Smooth muscle cell (in vitro differentiated cells): ENCODE measurements around the gene LAMC2. TPM values are rescaled to one million over a fixed set of nuclear protein-coding genes. Genes with fewer than 3 reads are reported as not detected.

Experiments
- DNase-seq: peaks from one replicate; lab custom pipeline; 2025; ENCODE audit not compliant: unreplicated experiment; lab: John Stamatoyannopoulos, UW
- H2AFZ ChIP-seq: fragments of 200-600 bp; sonication (generic); 2 replicates; pipeline ENCODE4 v1.6.0; 2016; ENCODE audit warnings: antibody characterized with exemption, low read depth, mild to moderate bottlenecking
- H3F3A ChIP-seq: fragments of 200-600 bp; sonication (generic); 2 replicates; pipeline ENCODE4 v1.6.0; 2017; ENCODE audit warnings: antibody characterized with exemption, low read depth
- H3K27ac ChIP-seq: fragments of 200-600 bp; sonication (generic); 2 replicates; pipeline ENCODE4 v1.5.1; 2016; ENCODE audit warnings: low read depth, mild to moderate bottlenecking
- H3K27me3 ChIP-seq: fragments of 200-600 bp; sonication (generic); 2 replicates; pipeline ENCODE4 v1.6.1; 2016; ENCODE audit warnings: low read depth, mild to moderate bottlenecking
- H3K36me3 ChIP-seq: fragments of 200-600 bp; sonication (generic); 2 replicates; pipeline ENCODE4 v1.5.1; 2016; ENCODE audit warnings: low read depth
- H3K4me1 ChIP-seq: fragments of 200-600 bp; sonication (generic); 2 replicates; pipeline ENCODE4 v1.5.1; 2016; ENCODE audit warnings: low read depth
- H3K4me2 ChIP-seq: fragments of 200-600 bp; sonication (generic); 2 replicates; pipeline ENCODE4 v1.6.0; 2016; ENCODE audit warnings: mild to moderate bottlenecking
- H3K4me3 ChIP-seq: fragments of 200-600 bp; sonication (generic); 2 replicates; pipeline ENCODE4 v1.5.1; 2016; ENCODE audit warnings: mild to moderate bottlenecking
- H3K79me2 ChIP-seq: fragments of 200-600 bp; sonication (generic); 2 replicates; pipeline ENCODE4 v1.6.0; 2016; ENCODE audit warnings: low read depth, mild to moderate bottlenecking
- H3K9ac ChIP-seq: fragments of 200-600 bp; sonication (generic); 2 replicates; pipeline ENCODE4 v1.6.0; 2016; ENCODE audit warnings: low read depth
- H3K9me3 ChIP-seq: fragments of 200-600 bp; sonication (generic); replicated peaks from 2 replicates; pipeline ENCODE4 v1.5.1; 2016; ENCODE audit warnings: low read depth
- H4K20me1 ChIP-seq: fragments of 200-600 bp; sonication (generic); 2 replicates; pipeline ENCODE4 v1.6.0; 2016; ENCODE audit warnings: low read depth
- WGBS: methylation state at CpG from one replicate; pipeline ENCODE4 v1.1.7; 2016; ENCODE audit warnings: low lambda C conversion rate; 5-methylcytosine and 5-hydroxymethylcytosine counted together
- polyA plus RNA-seq: library from polyadenylated mRNA; unstranded; fragments of >200 nt; fragmentation: Nextera tagmentation; extraction: Ambion mirVana; gene quantifications from 2 replicates; pipeline ENCODE4 v1.2.1, GENCODE V29; 2016
- total RNA-seq: library from RNA; depleted of rRNA; stranded (reverse); fragments of >200 nt; gene quantifications from 2 replicates; pipeline ENCODE4 v1.2.3, GENCODE V29; 2014
- TF ChIP-seq, protein P1 (sequence below): fragments of 200-600 bp; sonication (generic); IDR thresholded peaks from 2 replicates; pipeline ENCODE4 v1.5.1; 2017; ENCODE audit warnings: borderline replicate concordance, mild to moderate bottlenecking, antibody characterized with exemption; ENCODE audit not compliant: insufficient read depth, poor library complexity, severe bottlenecking

LAMC2 gene
- total and polyA plus RNA-seq, 2 experiments from 2014 or later = 35.1 to 120 TPM

- Histone ChIP-seq H3K27me3 (no peaks in the 10 kb centered on the region), H4K20me1 (no peaks in the 10 kb centered on the region), H3K79me2 (no peaks in the 10 kb centered on the region), H3K4me3 (no peak overlapping the region), H3K4me1 (no peaks in the 10 kb centered on the region), H2AFZ (no peak overlapping the region), H3K4me2 (no peak overlapping the region), H3K27ac (peak overlapping the region; percentile 21), H3K9me3 (no peaks in the 10 kb centered on the region), H3K9ac (peak overlapping the region; percentile 19), H3K36me3 (no peaks in the 10 kb centered on the region), H3F3A (no peaks in the 10 kb centered on the region)
- WGBS = 81% methylated on average over 9 of the region's 9 CpGs
- TF ChIP-seq, protein P1, sequence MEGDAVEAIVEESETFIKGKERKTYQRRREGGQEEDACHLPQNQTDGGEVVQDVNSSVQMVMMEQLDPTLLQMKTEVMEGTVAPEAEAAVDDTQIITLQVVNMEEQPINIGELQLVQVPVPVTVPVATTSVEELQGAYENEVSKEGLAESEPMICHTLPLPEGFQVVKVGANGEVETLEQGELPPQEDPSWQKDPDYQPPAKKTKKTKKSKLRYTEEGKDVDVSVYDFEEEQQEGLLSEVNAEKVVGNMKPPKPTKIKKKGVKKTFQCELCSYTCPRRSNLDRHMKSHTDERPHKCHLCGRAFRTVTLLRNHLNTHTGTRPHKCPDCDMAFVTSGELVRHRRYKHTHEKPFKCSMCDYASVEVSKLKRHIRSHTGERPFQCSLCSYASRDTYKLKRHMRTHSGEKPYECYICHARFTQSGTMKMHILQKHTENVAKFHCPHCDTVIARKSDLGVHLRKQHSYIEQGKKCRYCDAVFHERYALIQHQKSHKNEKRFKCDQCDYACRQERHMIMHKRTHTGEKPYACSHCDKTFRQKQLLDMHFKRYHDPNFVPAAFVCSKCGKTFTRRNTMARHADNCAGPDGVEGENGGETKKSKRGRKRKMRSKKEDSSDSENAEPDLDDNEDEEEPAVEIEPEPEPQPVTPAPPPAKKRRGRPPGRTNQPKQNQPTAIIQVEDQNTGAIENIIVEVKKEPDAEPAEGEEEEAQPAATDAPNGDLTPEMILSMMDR = no peak
- no peak for DNase-seq
Measured at GRCh38 chr1:183200451-183200850, 14.4 kb downstream of the LAMC2 start.

- no peaks in the 10 kb centered on the region for H3F3A ChIP-seq
- no peak overlapping the region for H3K4me3 ChIP-seq
- H2AFZ ChIP-seq = no peak overlapping the region
- H3K79me2 ChIP-seq = no peaks in the 10 kb centered on the region
- H3K4me2 ChIP-seq = no peak overlapping the region
- no peaks in the 10 kb centered on the region for H4K20me1 ChIP-seq
- no peak overlapping the region for H3K27ac ChIP-seq
- no peaks in the 10 kb centered on the region for H3K4me1 ChIP-seq
- no peak overlapping the region for H3K9ac ChIP-seq
- no peaks in the 10 kb centered on the region for H3K27me3 ChIP-seq
- 93% methylated on average over 3 of the region's 3 CpGs for WGBS
- H3K36me3 ChIP-seq = no peaks in the 10 kb centered on the region
- no peaks in the 10 kb centered on the region for H3K9me3 ChIP-seq
- no peak for DNase-seq
- TF ChIP-seq, protein P1 = no peak
Measured at GRCh38 chr1:183203094-183203493, 17.0 kb downstream of the LAMC2 start.

DNA sequence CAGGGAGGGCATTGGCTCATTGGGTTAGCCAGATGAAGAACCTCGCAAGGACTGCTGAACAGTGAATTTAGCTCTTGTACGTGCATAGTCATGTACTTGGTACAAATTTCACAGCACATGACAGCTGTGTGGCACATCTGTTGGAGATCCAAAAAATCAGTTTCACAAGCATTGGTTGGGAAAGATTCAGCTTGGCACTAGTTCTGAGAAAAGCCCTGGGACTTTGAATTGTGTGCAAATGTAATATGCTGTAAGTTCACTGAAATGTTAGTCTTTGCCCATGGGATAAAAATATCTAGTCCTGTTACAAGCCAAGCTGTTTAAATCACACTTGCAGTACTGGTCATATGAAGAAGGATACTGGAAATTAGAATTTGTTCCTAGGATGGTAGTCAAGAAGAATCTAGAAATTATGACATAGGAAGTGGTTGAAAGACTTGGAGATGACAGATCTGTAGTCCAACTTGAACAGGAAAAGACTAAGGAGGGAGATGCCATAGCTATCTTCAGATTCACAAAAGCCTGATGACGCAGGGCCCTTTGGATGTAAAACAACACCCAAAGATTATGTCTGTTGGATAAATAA, 19.2 kb downstream of the LAMC2 start:
- Histone ChIP-seq H3K4me3 (no peak overlapping the region), H4K20me1 (no peaks in the 10 kb centered on the region), H3K9ac (no peak overlapping the region), H3K36me3 (no peaks in the 10 kb centered on the region), H2AFZ (peak overlapping the region; percentile 25), H3F3A (no peaks in the 10 kb centered on the region), H3K4me1 (no peaks in the 10 kb centered on the region), H3K79me2 (no peaks in the 10 kb centered on the region), H3K27ac (no peak overlapping the region), H3K4me2 (no peak overlapping the region), H3K9me3 (no peaks in the 10 kb centered on the region), H3K27me3 (no peaks in the 10 kb centered on the region)
- no peak for DNase-seq
- WGBS = 83% methylated on average over 3 of the region's 3 CpGs
- TF ChIP-seq, protein P1 = no peak

- Histone ChIP-seq H3K4me1 (no peaks in the 10 kb centered on the region), H3K79me2 (no peaks in the 10 kb centered on the region), H3K4me2 (no peak overlapping the region), H3K9me3 (no peaks in the 10 kb centered on the region), H3K27me3 (no peaks in the 10 kb centered on the region), H3F3A (no peaks in the 10 kb centered on the region), H3K27ac (no peak overlapping the region), H2AFZ (no peak overlapping the region), H3K4me3 (no peak overlapping the region), H3K9ac (no peak overlapping the region), H4K20me1 (no peaks in the 10 kb centered on the region), H3K36me3 (no peaks in the 10 kb centered on the region)
- WGBS = 90% methylated on average over 6 of the region's 6 CpGs
- TF ChIP-seq, protein P1 = no peak
- DNase-seq = no peak
Measured at GRCh38 chr1:183206538-183207122, 20.6 kb downstream of the LAMC2 start.
